ENCODE results near the gene ERLIN1. TPM values are rescaled to one million over a fixed set of nuclear protein-coding genes. Genes with fewer than 3 reads are reported as not detected.

The ERLIN1 gene
- total RNA-seq, 1 experiment from 2014 or later, result 79.8 TPM

- POLR2A ChIA-PET, result no interaction called here
- Histone ChIP-seq H3K27ac (ENCODE audit: low read length) (no peak overlapping the region), H3K4me3 (ENCODE audit: low read depth in 2 of 2, low read length in 2 of 2) (no peak overlapping the region), H3K4me1 (ENCODE audit: control insufficient read depth, insufficient read depth, low read length) (no peaks in the 10 kb centered on the region), H3K9me3 (ENCODE audit: control insufficient read depth, insufficient read depth, low read depth, low read length) (0 out of 2 replicates have a peak, but pooled peaks cover 3% of the 10 kb centered on the region), H3K27me3 (ENCODE audit: control insufficient read depth, insufficient read depth, low read length) (no peaks in the 10 kb centered on the region), H3K36me3 (ENCODE audit: control insufficient read depth, insufficient read depth, low read length) (no peaks in the 10 kb centered on the region)
- CTCF ChIA-PET, result no interaction called here
- in situ Hi-C loops (cut with HindIII; ENCODE audit: low pct_unique_long_range_greater_than_20kb, low sequenced_read_pairs), result no loop called here
- ATAC-seq, result no peak
- intact Hi-C loops (cut with micrococcal nuclease; ENCODE audit: unreplicated experiment), result loop anchor here (10.0 kb wide), 1 partner anchor 247 kb away; no protein-coding TSS in a partner anchor
- DNase-seq (ENCODE audit: low read depth, low spot score), result no peak
- TF ChIP-seq SIN3A (IDR thresholded peaks at IDR 0.05; ENCODE audit: borderline replicate concordance, insufficient read depth, low read depth, low read length), result no peak
- TF ChIP-seq, protein P1, sequence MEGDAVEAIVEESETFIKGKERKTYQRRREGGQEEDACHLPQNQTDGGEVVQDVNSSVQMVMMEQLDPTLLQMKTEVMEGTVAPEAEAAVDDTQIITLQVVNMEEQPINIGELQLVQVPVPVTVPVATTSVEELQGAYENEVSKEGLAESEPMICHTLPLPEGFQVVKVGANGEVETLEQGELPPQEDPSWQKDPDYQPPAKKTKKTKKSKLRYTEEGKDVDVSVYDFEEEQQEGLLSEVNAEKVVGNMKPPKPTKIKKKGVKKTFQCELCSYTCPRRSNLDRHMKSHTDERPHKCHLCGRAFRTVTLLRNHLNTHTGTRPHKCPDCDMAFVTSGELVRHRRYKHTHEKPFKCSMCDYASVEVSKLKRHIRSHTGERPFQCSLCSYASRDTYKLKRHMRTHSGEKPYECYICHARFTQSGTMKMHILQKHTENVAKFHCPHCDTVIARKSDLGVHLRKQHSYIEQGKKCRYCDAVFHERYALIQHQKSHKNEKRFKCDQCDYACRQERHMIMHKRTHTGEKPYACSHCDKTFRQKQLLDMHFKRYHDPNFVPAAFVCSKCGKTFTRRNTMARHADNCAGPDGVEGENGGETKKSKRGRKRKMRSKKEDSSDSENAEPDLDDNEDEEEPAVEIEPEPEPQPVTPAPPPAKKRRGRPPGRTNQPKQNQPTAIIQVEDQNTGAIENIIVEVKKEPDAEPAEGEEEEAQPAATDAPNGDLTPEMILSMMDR (IDR thresholded peaks at IDR 0.05), result peak; percentile 1; the same call in 1 of the 2 replicates
- BruUV-seq (replicated peaks), result no TSS peak
Measured at GRCh38 chr10:100101192-100102076, 84.4 kb downstream of the ERLIN1 start.

DNA sequence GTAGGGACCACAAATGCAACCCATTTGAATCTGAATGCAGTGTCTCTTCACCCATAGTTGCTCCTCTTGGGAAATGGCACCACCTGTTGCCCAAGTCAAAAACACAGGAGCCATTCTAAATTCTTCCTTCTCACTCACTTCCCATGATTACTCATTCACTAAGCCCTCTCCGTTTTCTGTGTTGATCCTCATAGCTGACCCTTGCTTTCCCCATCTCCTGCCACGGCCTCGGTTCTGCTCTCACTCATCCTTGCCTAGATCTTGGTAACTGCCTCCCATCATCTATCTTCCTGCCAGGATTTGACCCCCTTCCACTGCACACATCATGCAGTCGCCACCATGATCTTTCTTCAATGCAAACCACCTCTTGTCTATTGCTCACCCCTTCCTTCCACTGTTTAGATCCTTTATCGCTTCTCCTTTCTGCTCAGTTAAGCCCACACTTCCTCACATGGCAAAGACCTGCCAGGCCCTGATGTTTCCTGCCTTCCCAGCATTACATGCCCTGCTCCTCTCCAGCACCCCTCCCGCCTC, 85.1 kb downstream of the ERLIN1 start:
- ChIA-PET CTCF (no interaction called here), POLR2A (no interaction called here)
- H3K27me3 ChIP-seq (ENCODE audit: control insufficient read depth, insufficient read depth, low read length), result no peaks in the 10 kb centered on the region
- DNase-seq (ENCODE audit: low read depth, low spot score), result peak; percentile 50
- H3K27ac ChIP-seq (ENCODE audit: low read length), result no peak overlapping the region
- H3K9me3 ChIP-seq (ENCODE audit: control insufficient read depth, insufficient read depth, low read depth, low read length), result 0 out of 2 replicates have a peak, but pooled peaks cover 3% of the 10 kb centered on the region
- in situ Hi-C loops (cut with HindIII; ENCODE audit: low pct_unique_long_range_greater_than_20kb, low sequenced_read_pairs) (no loop called here), intact Hi-C loops (cut with micrococcal nuclease; ENCODE audit: unreplicated experiment) (loop anchor here (10.0 kb wide), 1 partner anchor 246 kb away; no protein-coding TSS in a partner anchor)
- H3K36me3 ChIP-seq (ENCODE audit: control insufficient read depth, insufficient read depth, low read length), result no peaks in the 10 kb centered on the region
- TF ChIP-seq, protein P1 (IDR thresholded peaks at IDR 0.05), result peak; percentile 76
- TF ChIP-seq, protein P2, sequence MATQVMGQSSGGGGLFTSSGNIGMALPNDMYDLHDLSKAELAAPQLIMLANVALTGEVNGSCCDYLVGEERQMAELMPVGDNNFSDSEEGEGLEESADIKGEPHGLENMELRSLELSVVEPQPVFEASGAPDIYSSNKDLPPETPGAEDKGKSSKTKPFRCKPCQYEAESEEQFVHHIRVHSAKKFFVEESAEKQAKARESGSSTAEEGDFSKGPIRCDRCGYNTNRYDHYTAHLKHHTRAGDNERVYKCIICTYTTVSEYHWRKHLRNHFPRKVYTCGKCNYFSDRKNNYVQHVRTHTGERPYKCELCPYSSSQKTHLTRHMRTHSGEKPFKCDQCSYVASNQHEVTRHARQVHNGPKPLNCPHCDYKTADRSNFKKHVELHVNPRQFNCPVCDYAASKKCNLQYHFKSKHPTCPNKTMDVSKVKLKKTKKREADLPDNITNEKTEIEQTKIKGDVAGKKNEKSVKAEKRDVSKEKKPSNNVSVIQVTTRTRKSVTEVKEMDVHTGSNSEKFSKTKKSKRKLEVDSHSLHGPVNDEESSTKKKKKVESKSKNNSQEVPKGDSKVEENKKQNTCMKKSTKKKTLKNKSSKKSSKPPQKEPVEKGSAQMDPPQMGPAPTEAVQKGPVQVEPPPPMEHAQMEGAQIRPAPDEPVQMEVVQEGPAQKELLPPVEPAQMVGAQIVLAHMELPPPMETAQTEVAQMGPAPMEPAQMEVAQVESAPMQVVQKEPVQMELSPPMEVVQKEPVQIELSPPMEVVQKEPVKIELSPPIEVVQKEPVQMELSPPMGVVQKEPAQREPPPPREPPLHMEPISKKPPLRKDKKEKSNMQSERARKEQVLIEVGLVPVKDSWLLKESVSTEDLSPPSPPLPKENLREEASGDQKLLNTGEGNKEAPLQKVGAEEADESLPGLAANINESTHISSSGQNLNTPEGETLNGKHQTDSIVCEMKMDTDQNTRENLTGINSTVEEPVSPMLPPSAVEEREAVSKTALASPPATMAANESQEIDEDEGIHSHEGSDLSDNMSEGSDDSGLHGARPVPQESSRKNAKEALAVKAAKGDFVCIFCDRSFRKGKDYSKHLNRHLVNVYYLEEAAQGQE (IDR thresholded peaks at IDR 0.05; ENCODE audit: insufficient read depth in 1 of 2, low read depth in 2 of 2, low read length in 1 of 2), result no peak
- TF ChIP-seq SIN3A (IDR thresholded peaks at IDR 0.05; ENCODE audit: borderline replicate concordance, insufficient read depth, low read depth, low read length), result no peak
- peak; percentile 81 for ATAC-seq
- no peaks in the 10 kb centered on the region for H3K4me1 ChIP-seq (ENCODE audit: control insufficient read depth, insufficient read depth, low read length)
- no TSS peak for BruUV-seq (replicated peaks)
- no peak overlapping the region for H3K4me3 ChIP-seq (ENCODE audit: low read depth in 2 of 2, low read length in 2 of 2)

Other genes starting within 250 kb of the ERLIN1 start
- gene DNMBP, start 176.1 kb downstream of the ERLIN1 start, total RNA-seq (2021; ENCODE audit: unreplicated experiment), result 39.3 TPM
- gene CPN1, start 104.2 kb downstream of the ERLIN1 start, total RNA-seq (2021; ENCODE audit: unreplicated experiment), result not detected
- 36.3 TPM for gene CHUK, start 43.6 kb upstream of the ERLIN1 start, total RNA-seq (2021; ENCODE audit: unreplicated experiment)
- 33.4 TPM for gene CWF19L1, start 81.6 kb upstream of the ERLIN1 start, total RNA-seq (2021; ENCODE audit: unreplicated experiment)
- gene BLOC1S2, start 100.7 kb upstream of the ERLIN1 start, total RNA-seq (2021; ENCODE audit: unreplicated experiment), result 39.3 TPM
- not detected for gene PKD2L1, start 144.2 kb upstream of the ERLIN1 start, total RNA-seq (2021; ENCODE audit: unreplicated experiment)
- 1,345 TPM for gene SCD, start 161.2 kb upstream of the ERLIN1 start, total RNA-seq (2021; ENCODE audit: unreplicated experiment)